Type B pancreatic cell (in vitro differentiated cells): Measurements from ENCODE around the gene MICAL3. TPM values are rescaled to one million over a fixed set of nuclear protein-coding genes. Genes with fewer than 3 reads are reported as not detected.

ENCODE experiments used
- DNase-seq: peaks from one replicate; pipeline ENCODE4 v3.0.0; 2021; ENCODE audit warnings: mixed read lengths; ENCODE audit not compliant: unreplicated experiment; ENCODE audit errors: extremely low spot score
- H3K27ac Mint-ChIP-seq: 2 replicates; pipeline ENCODE4 v1.8.0; 2021; ENCODE audit warnings: mild to moderate bottlenecking, mixed read lengths
- H3K27me3 Mint-ChIP-seq: 2 replicates; pipeline ENCODE4 v1.8.0; 2021; ENCODE audit warnings: mixed read lengths
- H3K36me3 Mint-ChIP-seq: 2 replicates; pipeline ENCODE4 v1.8.0; 2021; ENCODE audit warnings: mixed read lengths
- H3K4me1 Mint-ChIP-seq: one replicate; pipeline ENCODE4 v1.8.0; 2021; ENCODE audit warnings: mixed read lengths; ENCODE audit not compliant: unreplicated experiment
- H3K4me3 Mint-ChIP-seq: 2 replicates; pipeline ENCODE4 v1.8.0; 2021; ENCODE audit warnings: mild to moderate bottlenecking, mixed read lengths
- H3K9me3 Mint-ChIP-seq: 2 replicates; pipeline ENCODE4 v1.8.0; 2021; ENCODE audit warnings: mixed read lengths
- total RNA-seq: library from RNA; stranded (reverse); gene quantifications from 2 replicates; pipeline ENCODE4 v1.2.1, GENCODE V29; 2021; ENCODE audit warnings: low replicate concordance
- TF ChIP-seq, protein P1 (sequence below): fragments of 200-600 bp; sonication (generic); conservative IDR thresholded peaks from 2 replicates; pipeline ENCODE4 v1.5.0; 2021; ENCODE audit warnings: antibody characterized with exemption, mild to moderate bottlenecking

MICAL3 gene
- total RNA-seq, 1 donor from 2014 or later: 56.4 TPM

DNA sequence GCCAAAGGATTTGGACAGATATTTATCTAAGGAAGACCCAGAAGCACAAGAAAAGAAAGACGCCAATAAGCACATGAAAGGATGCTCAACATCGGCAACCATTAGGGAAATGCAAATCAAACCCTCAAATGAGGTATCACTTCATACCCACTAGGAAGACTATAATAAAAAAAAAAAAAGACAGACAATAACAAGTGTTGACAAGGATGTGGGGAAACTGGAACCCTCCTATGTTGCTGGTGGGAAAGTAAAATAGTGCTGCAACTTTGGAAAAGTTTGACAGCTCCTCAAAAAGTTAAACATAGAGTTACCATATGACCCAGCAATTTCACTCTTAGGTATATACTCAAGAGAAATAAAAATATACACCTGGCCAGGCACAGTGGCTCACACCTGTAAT lies 47.0 kb downstream of the MICAL3 start:
- H3K9me3 Mint-ChIP-seq: no peaks in the 10 kb centered on the region
- peaks cover 4% of the 10 kb centered on the region for H3K36me3 Mint-ChIP-seq
- no peak overlapping the region for H3K4me3 Mint-ChIP-seq
- H3K27ac Mint-ChIP-seq: no peak overlapping the region
- H3K4me1 Mint-ChIP-seq: peaks cover 22% of the 10 kb centered on the region
- no peaks in the 10 kb centered on the region for H3K27me3 Mint-ChIP-seq
- TF ChIP-seq, protein P1, sequence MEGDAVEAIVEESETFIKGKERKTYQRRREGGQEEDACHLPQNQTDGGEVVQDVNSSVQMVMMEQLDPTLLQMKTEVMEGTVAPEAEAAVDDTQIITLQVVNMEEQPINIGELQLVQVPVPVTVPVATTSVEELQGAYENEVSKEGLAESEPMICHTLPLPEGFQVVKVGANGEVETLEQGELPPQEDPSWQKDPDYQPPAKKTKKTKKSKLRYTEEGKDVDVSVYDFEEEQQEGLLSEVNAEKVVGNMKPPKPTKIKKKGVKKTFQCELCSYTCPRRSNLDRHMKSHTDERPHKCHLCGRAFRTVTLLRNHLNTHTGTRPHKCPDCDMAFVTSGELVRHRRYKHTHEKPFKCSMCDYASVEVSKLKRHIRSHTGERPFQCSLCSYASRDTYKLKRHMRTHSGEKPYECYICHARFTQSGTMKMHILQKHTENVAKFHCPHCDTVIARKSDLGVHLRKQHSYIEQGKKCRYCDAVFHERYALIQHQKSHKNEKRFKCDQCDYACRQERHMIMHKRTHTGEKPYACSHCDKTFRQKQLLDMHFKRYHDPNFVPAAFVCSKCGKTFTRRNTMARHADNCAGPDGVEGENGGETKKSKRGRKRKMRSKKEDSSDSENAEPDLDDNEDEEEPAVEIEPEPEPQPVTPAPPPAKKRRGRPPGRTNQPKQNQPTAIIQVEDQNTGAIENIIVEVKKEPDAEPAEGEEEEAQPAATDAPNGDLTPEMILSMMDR: no peak
- DNase-seq: no peak

DNA sequence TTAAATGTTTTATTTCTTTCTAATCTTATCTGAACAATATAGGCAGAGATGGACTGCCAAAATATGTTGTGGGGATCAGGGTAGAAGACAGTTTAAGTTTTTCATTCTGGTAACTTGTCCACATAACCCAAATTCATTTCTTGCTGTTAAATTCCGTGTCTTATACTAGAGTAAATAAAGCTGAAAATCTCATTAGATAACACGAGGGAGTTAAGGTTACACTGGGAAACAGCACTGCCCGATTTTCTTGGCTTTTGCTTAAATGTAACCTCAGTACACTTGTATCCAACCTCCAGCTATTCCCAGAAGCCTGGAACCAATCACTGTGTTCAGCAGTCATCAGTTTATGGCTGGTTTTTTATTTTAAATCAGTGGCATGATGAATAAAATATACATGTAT lies 48.2 kb downstream of the MICAL3 start:
- peaks cover 33% of the 10 kb centered on the region for H3K4me1 Mint-ChIP-seq
- no peaks in the 10 kb centered on the region for H3K27me3 Mint-ChIP-seq
- H3K36me3 Mint-ChIP-seq: peaks cover 4% of the 10 kb centered on the region
- TF ChIP-seq, protein P1: no peak
- no peak overlapping the region for H3K4me3 Mint-ChIP-seq
- DNase-seq: no peak
- H3K27ac Mint-ChIP-seq: no peak overlapping the region
- H3K9me3 Mint-ChIP-seq: no peaks in the 10 kb centered on the region

DNA sequence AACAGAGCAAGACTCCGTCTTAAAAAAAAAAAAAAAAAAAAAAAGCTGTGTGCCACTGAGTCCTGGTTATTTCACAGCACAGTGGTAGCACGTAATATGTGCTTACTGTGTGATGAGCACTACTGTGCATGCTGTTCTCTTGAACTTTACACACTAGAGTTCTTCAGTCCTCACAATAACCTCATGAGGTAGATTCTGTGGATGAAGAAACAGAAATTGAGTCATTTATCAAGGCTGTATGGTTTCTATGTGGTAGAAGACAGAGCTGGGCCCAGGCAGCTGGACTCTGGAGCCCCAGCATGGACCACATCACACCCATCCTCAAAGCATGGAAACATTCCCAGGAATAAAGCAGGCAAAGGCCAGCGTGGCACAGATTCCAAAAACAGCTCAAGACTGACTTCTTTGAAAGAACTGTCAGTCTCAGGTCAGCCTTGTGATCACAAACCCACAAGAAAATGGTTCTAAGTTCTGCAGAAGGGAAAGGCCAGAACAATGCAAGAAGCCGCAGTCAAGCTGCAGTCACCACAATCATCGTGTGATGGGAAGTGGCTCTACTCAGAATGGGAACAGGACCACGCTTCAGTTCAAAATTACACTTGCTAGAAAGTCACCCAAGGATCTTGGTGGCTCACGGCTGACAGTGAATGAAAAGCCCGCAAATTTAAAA lies 49.5 kb downstream of the MICAL3 start:
- no peaks in the 10 kb centered on the region for H3K9me3 Mint-ChIP-seq
- peaks cover 27% of the 10 kb centered on the region for H3K4me1 Mint-ChIP-seq
- peaks cover 4% of the 10 kb centered on the region for H3K36me3 Mint-ChIP-seq
- TF ChIP-seq, protein P1: no peak
- no peaks in the 10 kb centered on the region for H3K27me3 Mint-ChIP-seq
- H3K4me3 Mint-ChIP-seq: no peak overlapping the region
- H3K27ac Mint-ChIP-seq: no peak overlapping the region
- no peak for DNase-seq

DNA sequence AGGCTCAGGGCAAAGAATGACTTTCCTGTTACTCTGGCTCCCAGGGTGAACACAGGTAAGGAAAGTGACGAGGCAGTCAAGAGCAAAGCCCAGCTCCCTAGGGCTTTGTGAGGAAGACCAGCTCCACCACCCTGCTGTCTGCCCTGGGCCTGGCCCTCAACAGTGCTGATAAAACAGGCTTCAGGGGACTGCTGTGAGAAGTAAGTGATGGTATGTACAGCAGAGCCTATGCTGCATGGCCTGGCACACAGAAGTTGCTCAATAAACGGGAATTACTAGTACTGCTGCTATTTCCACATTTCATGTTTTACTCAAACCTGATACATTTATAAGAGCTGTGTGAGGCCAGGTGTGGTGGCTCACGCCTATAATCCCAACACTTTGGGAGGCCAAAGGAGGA lies 50.3 kb downstream of the MICAL3 start:
- Mint-ChIP-seq H3K4me1 (peaks cover 34% of the 10 kb centered on the region), H3K4me3 (no peak overlapping the region), H3K27ac (no peak overlapping the region), H3K9me3 (no peaks in the 10 kb centered on the region), H3K36me3 (peaks cover 8% of the 10 kb centered on the region), H3K27me3 (no peaks in the 10 kb centered on the region)
- TF ChIP-seq, protein P1: no peak
- no peak for DNase-seq

DNA sequence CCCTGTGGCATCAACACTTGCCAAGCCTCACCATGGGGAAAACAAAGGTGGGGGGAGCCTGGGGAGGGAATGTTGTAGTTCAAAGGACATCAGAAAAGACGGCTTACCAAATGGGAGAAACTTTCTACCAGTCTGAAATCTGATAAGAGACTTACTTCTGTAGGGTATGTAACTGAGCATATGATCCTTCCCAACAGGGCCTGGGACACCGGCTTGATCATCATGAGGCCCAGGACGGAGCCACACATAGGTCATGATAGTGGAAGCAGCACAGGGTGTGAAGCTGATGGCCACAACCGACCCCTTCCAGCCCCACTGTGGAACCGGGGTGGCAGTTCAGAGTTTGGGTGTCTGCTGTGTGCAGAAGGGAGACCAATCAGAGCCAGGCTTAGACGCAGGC lies 51.1 kb downstream of the MICAL3 start:
- Mint-ChIP-seq H3K27ac (no peak overlapping the region), H3K9me3 (no peaks in the 10 kb centered on the region), H3K36me3 (peaks cover 8% of the 10 kb centered on the region), H3K4me1 (peaks cover 34% of the 10 kb centered on the region), H3K27me3 (no peaks in the 10 kb centered on the region), H3K4me3 (no peak overlapping the region)
- DNase-seq: no peak
- TF ChIP-seq, protein P1: no peak
